ENCODE results near the gene NR2E3. TPM values are rescaled to one million over a fixed set of nuclear protein-coding genes. Genes with fewer than 3 reads are reported as not detected.

Gene NR2E3
- total RNA-seq, 1 donor from 2014 or later, result not detected

DNA sequence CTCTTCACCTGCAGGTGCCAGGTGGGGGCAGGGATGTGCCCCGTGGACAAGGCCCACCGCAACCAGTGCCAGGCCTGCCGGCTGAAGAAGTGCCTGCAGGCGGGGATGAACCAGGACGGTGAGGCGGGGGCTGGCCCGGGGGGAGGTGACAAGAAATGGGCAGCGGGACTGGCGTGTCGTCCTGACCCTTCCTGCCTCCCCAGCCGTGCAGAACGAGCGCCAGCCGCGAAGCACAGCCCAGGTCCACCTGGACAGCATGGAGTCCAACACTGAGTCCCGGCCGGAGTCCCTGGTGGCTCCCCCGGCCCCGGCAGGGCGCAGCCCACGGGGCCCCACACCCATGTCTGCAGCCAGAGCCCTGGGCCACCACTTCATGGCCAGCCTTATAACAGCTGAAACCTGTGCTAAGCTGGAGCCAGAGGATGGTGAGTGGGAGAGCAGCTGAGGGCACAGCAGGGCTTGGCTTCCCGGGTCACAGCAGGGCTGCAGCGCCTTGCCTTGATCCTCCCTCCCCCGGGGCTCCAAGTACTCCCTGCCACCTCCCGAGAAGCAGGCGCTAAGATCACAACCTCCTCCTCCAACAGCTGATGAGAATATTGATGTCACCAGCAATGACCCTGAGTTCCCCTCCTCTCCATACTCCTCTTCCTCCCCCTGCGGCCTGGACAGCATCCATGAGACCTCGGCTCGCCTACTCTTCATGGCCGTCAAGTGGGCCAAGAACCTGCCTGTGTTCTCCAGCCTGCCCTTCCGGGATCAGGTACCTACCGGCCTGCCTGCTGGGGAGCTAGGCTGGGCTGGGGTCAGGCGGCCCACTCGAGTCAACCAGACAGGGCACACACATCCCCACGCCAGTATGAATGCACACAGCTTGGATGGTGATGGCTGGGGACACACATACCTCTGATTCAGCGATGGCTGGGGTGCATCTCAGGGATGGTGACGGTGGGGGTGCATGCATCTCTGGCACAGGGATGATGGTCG, 1.7 kb downstream of the NR2E3 start:
- Histone ChIP-seq H3K27ac (replicated peaks) (peak overlapping the region; percentile 61), H3K4me1 (peaks cover 34% of the 10 kb centered on the region), H3K27me3 (ENCODE audit: low read depth) (peaks cover 11% of the 10 kb centered on the region), H3K36me3 (no peaks in the 10 kb centered on the region), H3K4me3 (no peak overlapping the region), H3K9me3 (replicated peaks) (no peaks in the 10 kb centered on the region)
- TF ChIP-seq CTCF (IDR thresholded peaks at IDR 0.05; ENCODE audit: borderline replicate concordance), result no peak
- no peak for DNase-seq
- intact Hi-C loops (cut with micrococcal nuclease), result no loop called here

DNA sequence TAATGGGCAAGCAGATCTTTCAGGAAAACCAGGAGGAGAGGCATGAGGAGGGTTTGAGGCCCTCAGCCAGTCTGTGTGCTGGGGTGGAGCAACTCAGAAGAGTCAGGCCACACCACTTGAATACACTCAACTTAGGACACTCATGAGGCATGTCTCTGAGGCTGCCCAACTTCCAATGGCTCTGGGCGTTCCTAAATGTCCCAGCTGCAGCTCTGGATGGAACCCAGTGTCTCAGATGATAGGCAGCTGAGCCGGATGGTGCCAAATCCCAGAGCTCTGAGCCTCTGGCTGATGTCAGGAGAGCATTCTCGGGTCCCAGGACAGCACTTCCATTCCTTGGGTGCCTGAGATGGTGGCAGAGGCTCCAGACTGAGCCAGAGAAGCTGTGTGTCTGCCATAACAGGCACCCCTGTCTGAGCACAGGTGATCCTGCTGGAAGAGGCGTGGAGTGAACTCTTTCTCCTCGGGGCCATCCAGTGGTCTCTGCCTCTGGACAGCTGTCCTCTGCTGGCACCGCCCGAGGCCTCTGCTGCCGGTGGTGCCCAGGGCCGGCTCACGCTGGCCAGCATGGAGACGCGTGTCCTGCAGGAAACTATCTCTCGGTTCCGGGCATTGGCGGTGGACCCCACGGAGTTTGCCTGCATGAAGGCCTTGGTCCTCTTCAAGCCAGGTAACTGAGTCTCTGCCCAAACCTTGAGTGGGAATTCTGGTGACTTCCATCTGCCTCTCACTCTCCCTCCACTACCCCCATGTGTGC, 2.8 kb downstream of the NR2E3 start:
- TF ChIP-seq CTCF (IDR thresholded peaks at IDR 0.05; ENCODE audit: borderline replicate concordance), result no peak
- intact Hi-C loops (cut with micrococcal nuclease), result no loop called here
- no peaks in the 10 kb centered on the region for H3K9me3 ChIP-seq (replicated peaks)
- no peak overlapping the region for H3K4me3 ChIP-seq
- H3K4me1 ChIP-seq, result peaks cover 23% of the 10 kb centered on the region
- DNase-seq, result peak; percentile 48
- H3K27me3 ChIP-seq (ENCODE audit: low read depth), result peaks cover 5% of the 10 kb centered on the region
- H3K36me3 ChIP-seq, result no peaks in the 10 kb centered on the region
- H3K27ac ChIP-seq (replicated peaks), result peak overlapping the region; percentile 61

- no peak for TF ChIP-seq CTCF (IDR thresholded peaks at IDR 0.05; ENCODE audit: borderline replicate concordance)
These were observed 3.5 kb downstream of the NR2E3 start for GRCh38 chr15:71813723-71814470.

DNA sequence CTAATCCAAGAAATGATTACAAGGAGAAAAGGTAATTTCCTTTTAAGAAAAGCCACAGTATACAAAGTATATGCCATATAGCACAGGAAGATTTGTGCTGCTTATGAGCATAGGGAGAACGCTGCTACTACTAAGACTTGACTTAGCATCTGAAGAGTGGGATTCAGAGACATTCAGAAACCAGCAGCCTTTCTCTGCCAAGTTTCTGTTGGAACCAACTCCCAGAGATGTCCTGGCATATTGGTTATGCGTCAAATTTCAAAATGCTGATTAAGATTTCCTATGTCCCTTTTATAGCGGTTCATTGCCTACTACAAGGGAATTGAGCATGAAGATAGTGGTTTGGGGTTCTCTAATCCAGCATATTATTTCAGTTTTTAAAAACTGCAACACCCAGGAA, 4.9 kb downstream of the NR2E3 start:
- Histone ChIP-seq H3K27me3 (ENCODE audit: low read depth) (no peaks in the 10 kb centered on the region), H3K36me3 (no peaks in the 10 kb centered on the region), H3K9me3 (replicated peaks) (peaks cover 10% of the 10 kb centered on the region), H3K4me3 (no peak overlapping the region), H3K27ac (replicated peaks) (no peak overlapping the region), H3K4me1 (peaks cover 14% of the 10 kb centered on the region)
- TF ChIP-seq CTCF (IDR thresholded peaks at IDR 0.05; ENCODE audit: borderline replicate concordance), result no peak
- intact Hi-C loops (cut with micrococcal nuclease), result no loop called here
- no peak for DNase-seq

More at GRCh38 chr15:71813723-71814470, 3.5 kb downstream of the NR2E3 start:
- intact Hi-C loops (cut with micrococcal nuclease), result no loop called here
- Histone ChIP-seq H3K36me3 (no peaks in the 10 kb centered on the region), H3K4me3 (no peak overlapping the region), H3K27ac (replicated peaks) (no peak overlapping the region), H3K4me1 (peaks cover 15% of the 10 kb centered on the region), H3K9me3 (replicated peaks) (no peaks in the 10 kb centered on the region), H3K27me3 (ENCODE audit: low read depth) (no peaks in the 10 kb centered on the region)
- no peak for DNase-seq

DNA sequence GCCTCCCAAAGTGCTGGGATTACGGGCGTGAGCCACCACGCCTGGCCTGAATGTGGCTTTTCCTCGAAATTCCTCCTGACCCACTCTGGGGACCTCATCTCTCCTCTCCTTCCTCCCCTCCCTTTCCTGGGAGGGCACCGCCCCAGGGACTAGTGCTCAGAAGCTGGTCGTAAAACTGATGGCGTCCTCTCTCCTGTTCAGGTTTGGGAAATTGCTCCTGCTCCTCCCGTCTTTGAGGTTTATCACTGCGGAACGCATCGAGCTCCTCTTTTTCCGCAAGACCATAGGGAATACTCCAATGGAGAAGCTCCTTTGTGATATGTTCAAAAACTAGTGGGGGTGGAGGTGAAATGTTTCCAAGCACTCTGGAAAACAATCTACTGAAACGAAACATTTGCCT, 7.0 kb downstream of the NR2E3 start:
- Histone ChIP-seq H3K4me3 (no peak overlapping the region), H3K27me3 (ENCODE audit: low read depth) (no peaks in the 10 kb centered on the region), H3K36me3 (peaks cover 16% of the 10 kb centered on the region), H3K27ac (replicated peaks) (no peak overlapping the region), H3K4me1 (peaks cover 14% of the 10 kb centered on the region), H3K9me3 (replicated peaks) (peaks cover 31% of the 10 kb centered on the region)
- no peak for DNase-seq
- intact Hi-C loops (cut with micrococcal nuclease), result no loop called here
- TF ChIP-seq CTCF (IDR thresholded peaks at IDR 0.05; ENCODE audit: borderline replicate concordance), result no peak

All from left ventricle myocardium inferior (tissue), 1 donor.